MCF 10A (cell line): ENCODE results near the gene ZFP36L2. TPM values are rescaled to one million over a fixed set of nuclear protein-coding genes. Genes with fewer than 3 reads are reported as not detected.
"Not testable (repeated sequence)": the region's sequence is repeated elsewhere in the genome, so short reads cannot be mapped to it uniquely, and the experiment has no call there.

Experiments used
- BruUV-seq: library from RNA; stranded (reverse); fragments of 400-500 nt; replicated peaks from 2 replicates; lab custom pipeline; 2021; lab: Mats Ljungman, UMichigan
- CTCF ChIA-PET: fragments of 300-600 bp; sonication (Branson Sonifier 250); formaldehyde crosslinking; extraction: SDS; loops from one replicate; lab custom pipeline; 2021; ENCODE audit warnings: antibody characterized with exemption, inconsistent platforms; lab: Yijun Ruan, JAX
- POLR2A ChIA-PET: fragments of 300-600, 350-650 bp; sonication (Branson Sonifier 250); formaldehyde crosslinking; extraction: SDS; loops from one replicate; lab custom pipeline; 2020; ENCODE audit warnings: antibody characterized with exemption, inconsistent platforms; lab: Yijun Ruan, JAX
- DNase-seq: peaks from one replicate; pipeline ENCODE4 v3.0.0-alpha.2; 2018; ENCODE audit not compliant: unreplicated experiment
- H3K27ac Mint-ChIP-seq: one replicate; pipeline ENCODE4 v1.8.0; 2022; ENCODE audit warnings: mild to moderate bottlenecking, low read depth, mixed read lengths; ENCODE audit not compliant: unreplicated experiment
- H3K27me3 Mint-ChIP-seq: one replicate; pipeline ENCODE4 v1.8.0; 2022; ENCODE audit warnings: mixed read lengths; ENCODE audit not compliant: insufficient read depth, unreplicated experiment
- H3K36me3 Mint-ChIP-seq: one replicate; pipeline ENCODE4 v1.8.0; 2022; ENCODE audit warnings: mild to moderate bottlenecking, moderate library complexity, mixed read lengths; ENCODE audit not compliant: insufficient read depth, unreplicated experiment
- H3K4me1 Mint-ChIP-seq: one replicate; pipeline ENCODE4 v1.8.0; 2022; ENCODE audit warnings: mixed read lengths; ENCODE audit not compliant: insufficient read depth, unreplicated experiment
- H3K4me3 Mint-ChIP-seq: one replicate; pipeline ENCODE4 v1.8.0; 2022; ENCODE audit warnings: mild to moderate bottlenecking, moderate library complexity, mixed read lengths; ENCODE audit not compliant: unreplicated experiment
- H3K9me3 Mint-ChIP-seq: one replicate; pipeline ENCODE4 v1.8.0; 2022; ENCODE audit warnings: mixed read lengths; ENCODE audit not compliant: unreplicated experiment
- intact Hi-C: fragments of 100-400 bp; cut with micrococcal nuclease; formaldehyde crosslinking; loops from 2 replicates; pipeline ENCODE4 v1.14.1; 2022
- total RNA-seq: library from RNA; stranded (reverse); gene quantifications from 2 replicates; pipeline ENCODE4 v1.2.3, GENCODE V29; 2022
- TF ChIP-seq, protein P1 (sequence below): fragments of 200-600 bp; IDR thresholded peaks from one replicate; pipeline ENCODE4 v1.8.0; 2022; ENCODE audit warnings: antibody characterized with exemption, mild to moderate bottlenecking; ENCODE audit not compliant: unreplicated experiment

The ZFP36L2 gene
- total RNA-seq, 1 experiment from 2014 or later, result 162 TPM

- no peaks in the 10 kb centered on the region for H3K36me3 Mint-ChIP-seq
- intact Hi-C loops, result no loop called here
- ChIA-PET POLR2A (interaction anchor here (0.6 to 0.7 kb wide), 2 partner anchors 11 to 69 kb away, joined by 3 read pairs; no protein-coding TSS in a partner anchor), CTCF (interaction anchor here (0.6 to 1.2 kb wide), 2 partner anchors 36 to 218 kb away, joined by 4 to 6 read pairs; no protein-coding TSS in a partner anchor)
- H3K9me3 Mint-ChIP-seq, result no peaks in the 10 kb centered on the region
- no peak for DNase-seq
- H3K4me1 Mint-ChIP-seq, result peaks cover 5% of the 10 kb centered on the region
- H3K27ac Mint-ChIP-seq, result no peak overlapping the region
- H3K27me3 Mint-ChIP-seq, result no peaks in the 10 kb centered on the region
- no peak overlapping the region for H3K4me3 Mint-ChIP-seq
- TF ChIP-seq, protein P1, sequence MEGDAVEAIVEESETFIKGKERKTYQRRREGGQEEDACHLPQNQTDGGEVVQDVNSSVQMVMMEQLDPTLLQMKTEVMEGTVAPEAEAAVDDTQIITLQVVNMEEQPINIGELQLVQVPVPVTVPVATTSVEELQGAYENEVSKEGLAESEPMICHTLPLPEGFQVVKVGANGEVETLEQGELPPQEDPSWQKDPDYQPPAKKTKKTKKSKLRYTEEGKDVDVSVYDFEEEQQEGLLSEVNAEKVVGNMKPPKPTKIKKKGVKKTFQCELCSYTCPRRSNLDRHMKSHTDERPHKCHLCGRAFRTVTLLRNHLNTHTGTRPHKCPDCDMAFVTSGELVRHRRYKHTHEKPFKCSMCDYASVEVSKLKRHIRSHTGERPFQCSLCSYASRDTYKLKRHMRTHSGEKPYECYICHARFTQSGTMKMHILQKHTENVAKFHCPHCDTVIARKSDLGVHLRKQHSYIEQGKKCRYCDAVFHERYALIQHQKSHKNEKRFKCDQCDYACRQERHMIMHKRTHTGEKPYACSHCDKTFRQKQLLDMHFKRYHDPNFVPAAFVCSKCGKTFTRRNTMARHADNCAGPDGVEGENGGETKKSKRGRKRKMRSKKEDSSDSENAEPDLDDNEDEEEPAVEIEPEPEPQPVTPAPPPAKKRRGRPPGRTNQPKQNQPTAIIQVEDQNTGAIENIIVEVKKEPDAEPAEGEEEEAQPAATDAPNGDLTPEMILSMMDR, result no peak
- BruUV-seq, result no TSS peak
These were observed 33.4 kb downstream of the ZFP36L2 start for GRCh38 chr2:43192744-43193651.

DNA sequence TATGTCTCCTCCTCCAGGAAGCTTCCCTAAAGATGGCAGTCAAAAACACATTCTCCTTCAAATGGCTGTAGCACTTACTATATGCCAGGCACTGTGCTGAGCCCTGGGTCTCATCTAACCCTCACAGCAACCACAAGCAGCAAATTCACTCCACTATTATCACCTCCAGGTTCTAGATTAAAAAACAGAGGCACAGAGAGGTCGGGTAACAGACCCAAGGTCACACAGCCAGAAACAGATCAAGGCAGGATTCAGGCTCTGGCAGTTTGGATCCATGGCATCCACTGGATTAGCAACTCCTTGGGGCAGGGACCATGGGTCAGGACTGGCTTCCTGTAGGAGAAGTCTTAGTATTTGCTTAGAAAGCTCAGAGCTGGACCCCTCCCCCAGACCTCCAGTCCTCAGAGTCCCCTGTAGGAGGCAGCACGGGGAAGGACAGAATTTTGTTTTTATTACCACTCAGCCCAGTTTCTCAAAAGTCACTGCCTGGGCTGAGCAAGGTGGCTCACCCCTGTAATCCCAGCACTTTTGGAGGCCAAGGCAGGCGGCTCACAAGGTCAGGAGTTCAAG lies 34.4 kb downstream of the ZFP36L2 start:
- peaks cover 5% of the 10 kb centered on the region for H3K4me1 Mint-ChIP-seq
- POLR2A ChIA-PET, result no interaction called here
- TF ChIP-seq, protein P1, result peak; percentile 14
- BruUV-seq, result no TSS peak
- H3K4me3 Mint-ChIP-seq, result no peak overlapping the region
- intact Hi-C loops, result no loop called here
- no peaks in the 10 kb centered on the region for H3K36me3 Mint-ChIP-seq
- H3K9me3 Mint-ChIP-seq, result no peaks in the 10 kb centered on the region
- H3K27ac Mint-ChIP-seq, result peak overlapping the region; percentile 75
- DNase-seq, result no peak
- CTCF ChIA-PET, result interaction anchor here (0.6 to 1.2 kb wide), 2 partner anchors 37 to 217 kb away, joined by 4 to 6 read pairs; no protein-coding TSS in a partner anchor
- no peaks in the 10 kb centered on the region for H3K27me3 Mint-ChIP-seq

DNA sequence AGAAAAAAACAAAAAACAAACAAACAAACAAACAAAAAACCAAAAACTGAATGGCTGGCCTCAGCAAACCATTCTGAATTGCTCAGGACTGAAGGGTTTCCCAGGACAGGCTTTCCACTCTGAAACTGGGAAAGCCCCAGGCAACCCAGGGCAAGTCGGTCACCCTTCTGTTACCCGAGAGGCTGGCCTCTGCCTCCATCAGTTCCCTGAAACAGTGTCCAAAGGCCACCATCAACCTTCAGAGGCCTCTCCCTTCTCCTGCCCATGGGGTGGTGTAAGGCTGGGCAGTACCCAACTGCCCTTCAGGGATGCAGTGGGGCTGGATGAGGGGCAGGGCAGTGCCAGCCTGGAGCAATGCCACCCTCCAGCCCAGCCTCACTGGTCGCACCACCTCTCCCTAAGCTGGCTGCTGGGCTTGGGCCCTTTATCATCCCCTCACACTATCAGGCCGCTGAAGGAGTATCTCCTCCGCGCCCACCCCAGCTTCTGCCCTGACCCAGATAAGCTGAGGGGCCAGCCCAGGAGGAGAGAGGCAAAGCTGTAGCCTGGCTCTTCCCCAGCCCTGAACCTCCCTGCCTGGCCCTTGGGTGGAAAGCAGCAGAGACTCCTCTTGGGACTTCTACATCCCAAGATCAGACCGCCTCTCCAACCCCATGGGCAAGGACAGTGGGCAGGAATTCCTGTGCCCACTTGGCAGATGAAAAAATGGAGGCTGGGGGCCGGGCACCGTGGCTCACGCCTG lies 35.9 kb downstream of the ZFP36L2 start:
- H3K4me3 Mint-ChIP-seq, result no peak overlapping the region
- no TSS peak for BruUV-seq
- ChIA-PET CTCF (interaction anchor here (0.6 kb wide), 1 partner anchor 13 kb away, joined by 3 read pairs; no protein-coding TSS in a partner anchor), POLR2A (no interaction called here)
- H3K9me3 Mint-ChIP-seq, result no peaks in the 10 kb centered on the region
- peaks cover 2% of the 10 kb centered on the region for H3K4me1 Mint-ChIP-seq
- DNase-seq, result no peak
- intact Hi-C loops, result no loop called here
- TF ChIP-seq, protein P1, result no peak
- H3K27me3 Mint-ChIP-seq, result no peaks in the 10 kb centered on the region
- no peak overlapping the region for H3K27ac Mint-ChIP-seq
- H3K36me3 Mint-ChIP-seq, result no peaks in the 10 kb centered on the region

DNA sequence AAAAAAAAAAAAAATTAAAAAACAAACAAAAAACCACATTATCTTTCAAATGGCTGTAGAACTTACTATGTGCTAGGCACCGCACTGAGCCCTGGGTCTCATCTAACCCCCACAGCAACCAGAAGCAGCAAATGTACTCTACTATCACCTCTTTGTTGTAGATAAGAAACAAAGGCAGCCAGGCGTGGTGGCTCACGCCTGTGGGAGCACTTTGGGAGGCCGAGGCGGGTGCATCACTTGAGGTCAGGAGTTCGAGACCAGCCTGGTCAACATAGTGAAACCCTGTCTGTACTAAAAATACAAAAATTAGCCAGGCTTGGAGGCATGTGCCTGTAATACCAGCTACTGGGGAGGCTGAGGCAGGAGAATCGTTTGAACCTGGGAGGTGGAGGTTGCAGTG lies 36.5 kb downstream of the ZFP36L2 start:
- H3K27ac Mint-ChIP-seq, H3K4me1 Mint-ChIP-seq, H3K27me3 Mint-ChIP-seq, H3K36me3 Mint-ChIP-seq, H3K9me3 Mint-ChIP-seq, DNase-seq, intact Hi-C loops, H3K4me3 Mint-ChIP-seq, POLR2A ChIA-PET, BruUV-seq: not testable (repeated sequence)
- CTCF ChIA-PET, result interaction anchor here (0.6 to 0.7 kb wide), 2 partner anchors 13 to 17 kb away, joined by 3 to 5 read pairs; no protein-coding TSS in a partner anchor
